ENCODE data around the gene CTSV. TPM values are rescaled to one million over a fixed set of nuclear protein-coding genes. Genes with fewer than 3 reads are reported as not detected.
"Not testable (repeated sequence)": the region's sequence is repeated elsewhere in the genome, so short reads cannot be mapped to it uniquely, and the experiment has no call there.

Gene CTSV
- total RNA-seq, 1 experiment from 2014 or later, result 127 TPM

DNA sequence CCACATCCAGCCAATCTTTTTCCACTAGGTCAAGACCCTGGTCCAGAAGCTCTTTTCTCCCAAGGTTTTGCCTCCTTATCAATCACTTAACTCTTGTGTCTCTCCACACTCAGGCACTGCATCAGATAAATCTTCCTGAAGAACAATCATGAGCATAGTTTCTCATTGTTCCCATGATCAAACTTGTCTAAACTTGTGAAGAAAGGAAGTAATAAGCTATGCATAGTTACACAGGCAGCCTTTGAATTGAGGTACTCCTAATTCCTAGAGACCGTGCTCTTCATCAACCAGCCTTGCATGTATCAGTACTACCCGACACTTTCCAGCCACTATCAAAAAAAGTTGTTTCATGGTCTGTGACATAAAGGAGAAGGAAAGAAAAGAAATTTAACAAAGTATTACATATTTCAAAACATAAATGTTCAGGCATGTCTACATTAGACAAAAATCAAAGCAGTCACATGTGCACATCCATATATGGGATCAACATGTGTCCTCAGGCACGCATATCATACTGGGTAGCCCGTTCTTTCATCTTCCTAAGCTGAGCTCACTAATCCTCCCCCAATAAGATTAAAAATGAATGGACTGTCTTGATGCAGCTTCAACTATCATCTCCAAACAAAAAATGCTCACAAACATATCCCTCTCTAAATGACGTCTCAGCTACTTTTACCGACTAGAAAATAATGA, 41.8 kb downstream of the CTSV start:
- H3K27me3 Mint-ChIP-seq (ENCODE audit: insufficient read depth, unreplicated experiment); H3K4me3 Mint-ChIP-seq (ENCODE audit: unreplicated experiment); H3K4me3 ChIP-seq (ENCODE audit: low read depth, low read length); DNase-seq; BruUV-seq (replicated peaks); intact Hi-C loops (cut with micrococcal nuclease; ENCODE audit: unreplicated experiment); CTCF ChIA-PET; POLR2A ChIA-PET; H3K9me3 Mint-ChIP-seq (ENCODE audit: unreplicated experiment); H3K9me3 ChIP-seq; H3K36me3 ChIP-seq (ENCODE audit: control insufficient read depth, insufficient read depth, low read length); H3K27me3 ChIP-seq (replicated peaks; ENCODE audit: control insufficient read depth, insufficient read depth, low read length); H3K36me3 Mint-ChIP-seq (ENCODE audit: insufficient read depth, unreplicated experiment); H3K4me1 ChIP-seq; H3K27ac Mint-ChIP-seq (ENCODE audit: unreplicated experiment): not testable (repeated sequence)
- peaks cover 10% of the 10 kb centered on the region for H3K4me1 Mint-ChIP-seq (ENCODE audit: low read depth, unreplicated experiment)

DNA sequence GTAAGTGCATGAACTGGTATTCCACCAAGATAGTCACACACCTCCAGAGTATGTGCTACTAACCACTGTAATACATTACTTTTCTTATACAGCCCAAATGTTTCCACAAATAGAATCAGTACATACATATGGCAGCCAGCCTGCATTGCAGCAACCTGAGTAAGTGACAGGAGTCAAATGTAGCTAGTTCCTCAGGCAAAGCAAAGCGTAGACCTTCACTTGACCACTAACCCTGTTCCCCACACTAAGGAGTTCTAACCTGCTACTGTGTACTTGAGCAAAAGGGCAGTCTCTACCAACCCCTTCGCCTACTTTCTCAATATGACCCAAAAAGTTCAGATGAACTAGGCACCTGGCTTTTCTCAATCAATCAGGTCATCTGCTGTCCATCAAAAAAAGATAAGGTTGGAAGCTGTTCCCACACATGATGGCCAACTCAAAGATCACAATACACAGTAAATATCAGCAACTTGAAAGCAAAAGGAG, 44.4 kb downstream of the CTSV start:
- H3K9me3 ChIP-seq; H3K4me3 ChIP-seq (ENCODE audit: low read depth, low read length); H3K4me3 Mint-ChIP-seq (ENCODE audit: unreplicated experiment); H3K9me3 Mint-ChIP-seq (ENCODE audit: unreplicated experiment); BruUV-seq (replicated peaks); H3K4me1 ChIP-seq; H3K36me3 Mint-ChIP-seq (ENCODE audit: insufficient read depth, unreplicated experiment); H3K27me3 Mint-ChIP-seq (ENCODE audit: insufficient read depth, unreplicated experiment); H3K27ac Mint-ChIP-seq (ENCODE audit: unreplicated experiment); DNase-seq; H3K36me3 ChIP-seq (ENCODE audit: control insufficient read depth, insufficient read depth, low read length); H3K4me1 Mint-ChIP-seq (ENCODE audit: low read depth, unreplicated experiment); intact Hi-C loops (cut with micrococcal nuclease; ENCODE audit: unreplicated experiment); H3K27me3 ChIP-seq (replicated peaks; ENCODE audit: control insufficient read depth, insufficient read depth, low read length); CTCF ChIA-PET; POLR2A ChIA-PET: not testable (repeated sequence)

DNA sequence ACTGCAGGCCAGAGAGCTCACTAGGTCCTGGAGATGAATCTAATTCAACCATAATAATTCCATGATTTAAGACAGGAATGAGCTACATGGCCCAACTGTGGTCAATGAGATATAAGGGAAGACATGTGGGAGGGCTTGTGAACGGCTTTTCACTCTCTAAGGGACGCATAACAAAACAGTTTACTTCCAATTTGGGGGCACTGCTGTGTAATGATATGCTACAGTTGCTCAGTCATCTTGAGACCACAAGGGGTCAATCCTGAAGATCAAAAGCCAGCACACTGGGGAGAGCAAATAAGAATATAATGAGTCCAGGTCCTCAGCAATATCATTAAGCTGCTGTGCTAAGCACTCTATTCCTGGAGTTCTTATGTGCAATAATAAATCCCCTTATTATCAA, 46.6 kb downstream of the CTSV start:
- BruUV-seq (replicated peaks); H3K27me3 Mint-ChIP-seq (ENCODE audit: insufficient read depth, unreplicated experiment); CTCF ChIA-PET: not testable (repeated sequence)

DNA sequence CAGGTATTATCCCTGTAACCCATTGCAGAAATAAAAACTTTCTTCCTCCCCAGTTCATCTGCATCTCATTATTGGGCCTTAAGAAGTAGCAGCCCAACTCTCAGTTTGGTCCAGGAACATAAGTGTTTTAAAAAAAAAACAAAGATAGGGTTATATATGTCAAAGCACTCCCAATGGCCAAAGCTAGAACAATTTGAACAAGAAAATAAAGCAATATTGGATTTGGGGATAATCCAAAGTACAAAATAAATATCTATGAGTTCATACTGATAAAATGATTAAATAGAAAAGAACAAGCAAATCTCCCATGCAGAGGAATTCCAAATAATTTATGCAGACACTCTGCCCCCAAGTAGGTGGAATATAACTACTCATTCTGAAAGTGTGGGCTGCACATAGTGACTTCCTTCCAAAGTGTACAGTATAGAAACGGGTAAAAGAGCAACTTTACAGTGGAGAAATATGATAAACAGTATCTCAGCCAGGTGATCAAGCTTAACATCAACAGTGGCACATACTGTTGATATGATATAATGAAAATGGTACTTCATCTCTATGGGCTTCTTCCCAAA, 49.1 kb downstream of the CTSV start:
- H3K4me1 ChIP-seq; POLR2A ChIA-PET; H3K27ac Mint-ChIP-seq (ENCODE audit: unreplicated experiment); H3K36me3 Mint-ChIP-seq (ENCODE audit: insufficient read depth, unreplicated experiment); H3K9me3 Mint-ChIP-seq (ENCODE audit: unreplicated experiment); DNase-seq; H3K9me3 ChIP-seq; H3K36me3 ChIP-seq (ENCODE audit: control insufficient read depth, insufficient read depth, low read length); CTCF ChIA-PET; H3K27me3 ChIP-seq (replicated peaks; ENCODE audit: control insufficient read depth, insufficient read depth, low read length); BruUV-seq (replicated peaks); H3K4me3 ChIP-seq (ENCODE audit: low read depth, low read length); H3K4me3 Mint-ChIP-seq (ENCODE audit: unreplicated experiment); intact Hi-C loops (cut with micrococcal nuclease; ENCODE audit: unreplicated experiment); H3K27me3 Mint-ChIP-seq (ENCODE audit: insufficient read depth, unreplicated experiment): not testable (repeated sequence)
- H3K4me1 Mint-ChIP-seq (ENCODE audit: low read depth, unreplicated experiment), result peaks cover 14% of the 10 kb centered on the region

More for the DNA sequence above, 46.6 kb downstream of the CTSV start:
- intact Hi-C loops (cut with micrococcal nuclease; ENCODE audit: unreplicated experiment); H3K27me3 ChIP-seq (replicated peaks; ENCODE audit: control insufficient read depth, insufficient read depth, low read length); H3K9me3 ChIP-seq; H3K4me1 Mint-ChIP-seq (ENCODE audit: low read depth, unreplicated experiment); DNase-seq; H3K4me1 ChIP-seq; H3K36me3 Mint-ChIP-seq (ENCODE audit: insufficient read depth, unreplicated experiment); H3K4me3 Mint-ChIP-seq (ENCODE audit: unreplicated experiment); H3K9me3 Mint-ChIP-seq (ENCODE audit: unreplicated experiment); H3K4me3 ChIP-seq (ENCODE audit: low read depth, low read length); H3K36me3 ChIP-seq (ENCODE audit: control insufficient read depth, insufficient read depth, low read length); H3K27ac Mint-ChIP-seq (ENCODE audit: unreplicated experiment); POLR2A ChIA-PET: not testable (repeated sequence)

DNA sequence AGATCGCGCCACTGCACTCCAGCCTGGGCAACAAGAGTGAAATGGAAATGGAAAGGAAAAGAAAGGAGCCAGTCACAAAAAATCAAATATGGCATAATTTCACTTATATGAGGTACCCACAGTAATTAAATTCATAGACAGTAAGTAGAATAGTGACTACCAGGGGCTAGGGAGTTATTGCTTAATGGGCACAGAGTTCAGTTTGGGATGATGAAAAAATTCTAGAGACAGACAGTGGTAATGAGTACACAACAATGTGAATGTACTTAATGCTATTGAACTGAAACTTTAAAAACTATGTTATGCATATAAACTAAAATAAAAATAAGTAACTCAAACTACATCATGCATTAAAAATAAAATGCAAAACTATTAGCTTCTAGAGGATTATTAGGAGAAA, 54.1 kb downstream of the CTSV start:
- H3K27ac Mint-ChIP-seq (ENCODE audit: unreplicated experiment); H3K4me3 Mint-ChIP-seq (ENCODE audit: unreplicated experiment); H3K36me3 Mint-ChIP-seq (ENCODE audit: insufficient read depth, unreplicated experiment); BruUV-seq (replicated peaks); H3K4me1 Mint-ChIP-seq (ENCODE audit: low read depth, unreplicated experiment); DNase-seq; CTCF ChIA-PET; H3K27me3 Mint-ChIP-seq (ENCODE audit: insufficient read depth, unreplicated experiment); H3K9me3 ChIP-seq; H3K4me1 ChIP-seq; H3K9me3 Mint-ChIP-seq (ENCODE audit: unreplicated experiment); H3K36me3 ChIP-seq (ENCODE audit: control insufficient read depth, insufficient read depth, low read length); H3K4me3 ChIP-seq (ENCODE audit: low read depth, low read length); intact Hi-C loops (cut with micrococcal nuclease; ENCODE audit: unreplicated experiment); H3K27me3 ChIP-seq (replicated peaks; ENCODE audit: control insufficient read depth, insufficient read depth, low read length); POLR2A ChIA-PET: not testable (repeated sequence)

DNA sequence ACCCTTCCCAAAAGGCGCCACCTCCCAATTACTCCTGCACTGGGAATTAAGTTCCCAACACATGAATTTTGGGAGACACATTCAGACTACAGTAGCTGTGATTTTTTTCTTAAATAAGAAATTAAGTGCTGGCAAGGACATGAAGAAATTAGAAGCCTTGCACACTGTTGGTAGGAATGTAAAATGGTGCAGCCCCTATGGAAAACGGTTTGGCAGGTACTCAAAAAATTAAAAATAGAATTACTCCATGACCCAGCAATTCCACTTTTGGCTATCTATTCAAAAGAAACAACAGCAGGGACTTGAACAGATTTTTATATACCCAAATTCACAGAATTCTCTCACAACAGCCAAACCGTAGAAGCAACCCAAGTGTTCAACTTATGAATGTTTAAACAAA, 54.8 kb downstream of the CTSV start:
- CTCF ChIA-PET; H3K27me3 ChIP-seq (replicated peaks; ENCODE audit: control insufficient read depth, insufficient read depth, low read length); H3K4me3 Mint-ChIP-seq (ENCODE audit: unreplicated experiment); H3K36me3 ChIP-seq (ENCODE audit: control insufficient read depth, insufficient read depth, low read length); H3K4me1 Mint-ChIP-seq (ENCODE audit: low read depth, unreplicated experiment); H3K36me3 Mint-ChIP-seq (ENCODE audit: insufficient read depth, unreplicated experiment); H3K27me3 Mint-ChIP-seq (ENCODE audit: insufficient read depth, unreplicated experiment); H3K4me3 ChIP-seq (ENCODE audit: low read depth, low read length); H3K9me3 ChIP-seq; BruUV-seq (replicated peaks); POLR2A ChIA-PET; H3K4me1 ChIP-seq; intact Hi-C loops (cut with micrococcal nuclease; ENCODE audit: unreplicated experiment); H3K9me3 Mint-ChIP-seq (ENCODE audit: unreplicated experiment); DNase-seq; H3K27ac Mint-ChIP-seq (ENCODE audit: unreplicated experiment): not testable (repeated sequence)

DNA sequence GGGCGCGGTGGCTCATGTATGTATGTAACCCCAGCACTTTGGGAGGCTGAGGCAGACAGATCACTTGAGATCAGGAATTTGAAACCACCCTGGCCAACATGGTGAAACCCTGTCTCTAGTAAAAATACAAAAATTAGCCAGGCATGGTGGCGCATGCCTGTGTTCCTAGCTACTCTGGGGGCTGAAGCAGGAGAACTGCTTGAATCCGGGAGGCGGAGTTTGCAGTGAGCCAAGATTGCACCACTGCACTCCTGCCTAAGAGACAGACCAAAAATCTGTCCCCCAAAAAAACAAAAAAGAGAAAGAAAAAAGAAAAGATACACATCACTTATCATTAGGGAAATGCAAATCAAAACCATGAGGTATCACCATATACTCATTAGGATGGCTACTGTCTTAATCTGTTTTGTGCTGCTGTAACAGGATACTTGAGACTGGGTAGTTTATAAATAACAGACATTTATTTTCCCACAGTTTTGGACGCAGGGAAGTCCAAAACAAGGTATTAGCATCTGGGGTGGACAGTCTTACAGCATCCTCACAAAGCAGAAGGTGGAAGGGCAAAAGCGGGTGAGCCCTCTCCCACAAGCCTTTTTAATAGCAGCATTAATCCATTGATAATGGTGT, 55.3 kb downstream of the CTSV start:
- intact Hi-C loops (cut with micrococcal nuclease; ENCODE audit: unreplicated experiment); H3K9me3 Mint-ChIP-seq (ENCODE audit: unreplicated experiment); H3K27me3 Mint-ChIP-seq (ENCODE audit: insufficient read depth, unreplicated experiment); H3K27ac Mint-ChIP-seq (ENCODE audit: unreplicated experiment); H3K9me3 ChIP-seq; H3K36me3 Mint-ChIP-seq (ENCODE audit: insufficient read depth, unreplicated experiment); H3K36me3 ChIP-seq (ENCODE audit: control insufficient read depth, insufficient read depth, low read length); H3K4me3 ChIP-seq (ENCODE audit: low read depth, low read length); POLR2A ChIA-PET; H3K4me1 ChIP-seq; H3K4me1 Mint-ChIP-seq (ENCODE audit: low read depth, unreplicated experiment); H3K4me3 Mint-ChIP-seq (ENCODE audit: unreplicated experiment); DNase-seq; BruUV-seq (replicated peaks); H3K27me3 ChIP-seq (replicated peaks; ENCODE audit: control insufficient read depth, insufficient read depth, low read length); CTCF ChIA-PET: not testable (repeated sequence)

Data from Caco-2 (cell line).